CD4-positive, alpha-beta T cell treated with Interleukin-21 for 1 hour (primary cell): ENCODE measurements around the gene PDE4D.

ENCODE experiments used
- DNase-seq: peaks from one replicate; pipeline ENCODE4 v3.0.0-alpha.2; 2020

The PDE4D gene

DNA sequence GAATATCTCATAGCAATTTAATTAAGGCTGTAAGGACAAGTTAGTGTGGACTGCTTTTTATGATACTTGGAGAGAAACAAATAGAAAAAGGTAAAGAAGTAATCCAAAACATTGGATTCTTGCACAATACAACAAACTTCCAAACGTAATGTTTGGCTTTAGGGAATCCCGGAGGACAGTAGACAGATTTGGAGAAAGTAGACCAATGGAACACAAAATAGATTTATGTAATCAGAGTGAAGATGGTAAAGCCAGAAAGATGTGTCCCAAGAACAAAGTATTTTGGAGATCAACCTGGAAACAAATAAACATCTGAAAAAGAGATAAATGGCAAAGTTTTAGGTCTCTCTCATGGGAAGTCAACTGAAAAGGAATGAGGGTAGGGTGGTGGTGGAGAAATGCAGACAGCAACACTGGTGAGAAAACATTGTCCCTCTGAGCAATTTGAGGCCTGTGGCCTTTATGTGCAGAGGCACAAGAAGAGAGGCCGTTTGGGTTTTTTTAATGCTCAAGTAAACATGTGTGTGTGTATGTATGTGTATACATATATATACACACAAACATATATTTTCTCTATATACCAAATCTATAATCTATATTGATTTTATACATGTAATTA is 620.6 kb downstream of the PDE4D start:
- DNase-seq, result no peak

DNA sequence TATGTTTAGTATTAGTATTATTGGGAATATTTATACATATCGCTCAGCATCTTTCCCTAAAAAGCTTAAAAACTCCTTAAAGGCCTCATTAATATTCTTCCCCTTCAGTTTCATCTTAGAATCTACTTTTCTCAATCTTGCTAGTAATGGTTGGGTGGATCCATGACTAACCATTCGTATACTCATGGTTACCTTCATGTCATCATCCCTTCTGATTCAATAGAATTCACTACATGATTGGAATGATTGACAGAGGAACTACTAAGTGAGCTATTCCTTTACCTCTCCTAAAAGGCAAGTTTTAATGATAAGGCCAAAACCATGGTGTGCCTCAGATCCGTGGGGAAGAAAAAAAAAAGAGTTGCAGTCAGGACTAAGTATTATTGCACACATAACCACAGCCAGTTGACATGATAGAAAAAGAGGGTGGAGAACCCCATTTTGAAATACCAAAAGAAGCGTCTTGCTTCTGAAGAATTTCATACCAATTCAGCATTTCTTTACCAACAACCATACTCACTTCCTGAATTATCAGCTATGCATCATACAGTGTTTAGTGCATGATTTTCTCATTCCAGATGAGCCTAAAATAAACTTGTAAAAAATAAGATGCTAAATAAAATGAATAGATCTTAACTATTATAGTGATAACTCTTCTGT is 624.6 kb downstream of the PDE4D start:
- no peak for DNase-seq

DNA sequence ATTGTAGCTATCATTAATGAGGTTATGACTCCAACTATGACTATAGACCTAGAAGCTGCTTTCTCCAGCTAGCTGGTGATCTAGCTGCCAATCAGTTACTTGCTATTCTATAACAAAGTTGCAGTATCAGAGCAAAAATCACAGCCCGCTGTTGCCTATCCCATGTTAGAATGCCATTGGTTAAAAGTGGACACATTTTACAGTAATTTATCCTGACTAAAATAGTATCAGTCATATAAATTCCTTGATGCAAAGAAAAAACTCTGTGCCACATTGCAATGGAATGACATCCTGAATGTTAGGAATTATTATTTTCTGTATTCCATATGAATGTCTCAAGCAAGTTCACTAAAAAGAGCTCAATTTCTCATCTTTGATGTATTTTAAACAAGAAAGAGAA is 626.5 kb downstream of the PDE4D start:
- DNase-seq, result no peak

DNA sequence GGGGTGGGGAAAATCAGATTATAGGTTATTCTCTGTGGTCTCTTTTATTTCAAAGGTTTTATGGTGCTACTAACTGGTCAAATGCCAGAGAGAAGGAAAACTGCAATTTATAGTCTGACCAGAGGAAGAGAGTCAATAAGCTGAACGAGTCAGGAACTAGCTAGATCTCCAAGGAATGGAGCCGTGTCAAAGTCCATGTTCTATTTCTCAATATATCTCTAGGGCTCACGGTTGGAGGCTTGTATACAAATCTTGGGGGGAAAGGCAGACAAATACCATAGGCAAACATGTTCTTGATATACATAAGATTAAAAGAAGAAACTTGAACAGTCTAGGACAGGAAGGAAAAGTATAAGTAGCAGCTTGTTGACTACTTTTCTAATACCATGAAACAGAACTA is 627.1 kb downstream of the PDE4D start:
- DNase-seq, result no peak

- no peak for DNase-seq
Measured at GRCh38 chr5:59264639-59265245, 628.8 kb downstream of the PDE4D start.

DNA sequence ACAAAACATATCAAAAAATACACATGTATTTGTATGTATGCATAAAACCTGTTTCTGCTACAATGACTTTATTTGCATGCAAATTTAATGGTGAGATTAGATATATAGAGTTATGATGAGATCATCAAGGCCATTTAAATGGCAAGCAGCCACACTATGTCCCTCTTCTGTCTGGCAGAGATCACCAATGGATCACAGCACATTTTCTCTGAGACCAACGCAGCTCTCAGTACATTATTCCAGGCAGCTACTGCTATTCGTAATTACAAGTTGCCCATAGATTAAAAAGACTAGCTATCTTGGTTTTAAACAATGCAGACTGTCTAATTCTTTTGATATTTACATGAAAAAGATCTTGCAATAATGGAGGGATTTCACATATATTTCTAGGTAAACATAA is 629.5 kb downstream of the PDE4D start:
- no peak for DNase-seq

GRCh38 chr5:59261969-59262368 is 631.6 kb downstream of the PDE4D start:
- no peak for DNase-seq

DNA sequence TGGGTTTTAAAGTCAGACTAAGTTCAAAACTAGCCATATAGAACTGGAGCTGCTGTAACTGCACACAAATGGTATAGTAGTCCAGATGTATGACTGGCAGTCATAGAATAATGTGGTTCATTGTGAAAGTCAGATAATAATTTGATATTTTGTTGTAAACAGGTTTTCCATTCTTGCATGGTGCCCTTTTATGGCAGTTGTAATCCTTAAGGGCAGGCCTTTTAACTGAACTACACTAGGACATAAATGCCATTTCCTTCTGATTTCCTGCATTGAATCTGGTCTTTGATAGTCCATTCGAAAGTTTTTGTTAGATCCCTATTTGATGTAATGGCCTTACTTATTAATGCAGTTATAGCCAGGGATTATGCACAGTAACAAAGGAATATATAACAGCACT is 632.6 kb downstream of the PDE4D start:
- DNase-seq, result no peak

GRCh38 chr5:59260200-59260599 is 633.3 kb downstream of the PDE4D start:
- DNase-seq, result no peak

DNA sequence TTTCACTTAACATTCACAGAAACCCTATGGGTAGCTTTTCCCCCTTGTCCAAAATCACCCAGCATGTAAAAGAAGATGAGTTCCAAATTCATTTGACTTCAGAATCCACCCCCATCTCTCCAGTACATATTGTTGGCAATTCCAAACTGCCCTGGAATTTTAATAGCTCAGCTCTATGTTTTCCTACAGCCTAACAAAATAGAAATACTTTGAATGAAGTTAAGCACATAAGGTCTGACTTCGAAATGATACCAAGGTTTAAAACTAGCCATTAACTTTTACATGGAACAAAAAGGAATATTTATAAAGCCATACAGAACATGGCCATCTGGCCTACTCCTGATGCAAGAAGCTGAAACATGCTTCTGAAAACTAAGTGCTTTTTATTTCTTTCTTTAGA is 634.3 kb downstream of the PDE4D start:
- no peak for DNase-seq

DNA sequence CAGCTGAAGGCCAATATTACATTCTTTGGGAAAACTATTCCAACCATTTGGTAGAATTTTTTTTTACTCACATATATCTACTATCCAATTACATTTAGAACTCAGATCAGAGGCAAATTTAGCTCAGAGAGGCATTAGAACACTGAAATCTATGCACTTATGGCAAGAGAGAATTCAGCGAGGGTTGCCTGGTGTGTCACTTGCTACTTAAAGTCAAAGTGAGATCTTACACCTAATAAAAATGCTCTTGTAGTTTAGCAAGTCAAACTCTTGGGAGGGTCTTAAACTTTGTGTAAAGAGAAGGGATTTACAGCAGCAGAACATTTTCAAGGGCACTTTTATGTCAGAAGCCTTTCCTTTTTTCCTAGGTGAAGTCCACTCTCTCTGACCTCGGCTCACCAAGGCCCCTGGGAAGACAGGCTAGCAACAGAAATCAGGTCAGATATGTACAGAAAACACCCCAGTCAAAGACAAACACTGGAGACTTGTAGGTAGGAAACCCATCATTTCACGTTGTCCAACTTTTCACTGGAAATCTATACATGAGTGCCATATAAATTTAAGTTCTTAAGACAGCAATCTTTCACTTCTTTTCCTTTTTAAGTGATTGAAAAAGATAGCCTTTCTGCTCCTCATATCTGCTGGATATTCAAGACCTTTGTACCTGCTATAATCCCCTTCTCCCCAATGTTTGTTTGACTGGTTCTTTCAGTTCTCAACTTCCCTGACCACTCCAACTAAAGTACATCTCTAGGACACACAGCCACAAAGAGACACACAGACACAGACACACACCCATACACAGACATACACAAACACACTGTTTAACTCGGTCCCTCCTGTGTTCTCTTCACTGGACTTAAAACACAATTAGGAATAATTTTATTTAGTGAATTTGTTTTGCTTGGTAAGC is 635.8 kb downstream of the PDE4D start:
- DNase-seq, result no peak

DNA sequence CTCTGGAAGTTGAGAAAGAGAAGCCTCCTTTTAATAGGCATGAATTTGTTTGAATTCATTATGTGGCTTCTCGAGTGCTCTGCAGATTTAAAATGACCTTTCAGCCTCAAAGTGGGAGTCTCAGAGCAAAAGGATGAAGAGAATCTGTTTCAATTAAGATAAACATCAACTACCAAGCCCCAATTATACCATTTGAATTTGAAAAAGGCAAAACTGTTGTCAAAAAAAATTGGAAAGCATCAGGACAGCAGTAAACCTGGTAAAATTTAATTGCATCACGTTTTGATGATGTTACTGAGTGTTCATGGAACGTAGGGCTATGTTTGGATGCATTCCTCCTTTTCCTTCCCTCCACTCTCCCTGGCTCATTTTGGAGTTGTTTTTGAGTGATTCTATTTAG is 637.2 kb downstream of the PDE4D start:
- DNase-seq, result no peak

GRCh38 chr5:59254055-59254687 is 639.4 kb downstream of the PDE4D start:
- DNase-seq, result no peak

DNA sequence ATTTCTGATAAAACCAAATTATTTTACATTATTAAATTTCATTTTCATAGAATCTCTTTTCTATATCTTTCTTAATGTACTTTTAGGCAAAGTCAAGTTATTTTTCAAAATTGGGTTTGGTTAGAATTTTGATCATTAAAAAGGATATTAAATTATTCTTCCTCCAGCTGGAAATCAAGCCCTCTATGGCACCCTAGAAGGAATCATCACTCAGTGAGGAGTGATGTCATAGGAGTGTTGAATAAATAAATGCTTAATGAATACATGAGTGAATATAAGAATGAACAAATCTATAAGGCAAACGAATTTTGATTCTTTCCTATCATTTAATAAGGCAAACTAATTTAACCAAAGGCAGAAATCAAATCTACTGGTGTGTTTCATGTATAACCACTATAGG is 639.9 kb downstream of the PDE4D start:
- no peak for DNase-seq

GRCh38 chr5:59251627-59252026 is 641.9 kb downstream of the PDE4D start:
- DNase-seq, result no peak

GRCh38 chr5:59249726-59250125 is 643.8 kb downstream of the PDE4D start:
- DNase-seq, result no peak

DNA sequence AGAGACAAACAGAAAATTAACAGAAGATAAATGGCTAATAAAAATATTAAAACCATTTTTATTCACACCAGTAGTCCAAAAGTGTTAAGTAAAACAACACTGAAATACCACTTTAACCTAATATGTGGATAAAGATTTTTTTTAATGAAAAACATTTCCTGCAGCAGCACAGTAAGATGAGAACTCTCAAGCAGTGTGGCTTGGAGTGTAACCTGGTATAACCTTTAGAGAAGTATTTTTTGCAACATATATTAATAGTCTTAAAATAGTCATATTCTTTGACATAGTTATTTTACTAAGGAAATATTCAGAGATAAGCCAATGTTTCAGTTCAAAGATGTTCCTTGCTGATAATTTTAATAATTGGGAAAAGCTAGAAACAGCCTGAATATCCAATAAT is 644.4 kb downstream of the PDE4D start:
- DNase-seq, result no peak

GRCh38 chr5:59246882-59247281 is 646.6 kb downstream of the PDE4D start:
- DNase-seq, result no peak

DNA sequence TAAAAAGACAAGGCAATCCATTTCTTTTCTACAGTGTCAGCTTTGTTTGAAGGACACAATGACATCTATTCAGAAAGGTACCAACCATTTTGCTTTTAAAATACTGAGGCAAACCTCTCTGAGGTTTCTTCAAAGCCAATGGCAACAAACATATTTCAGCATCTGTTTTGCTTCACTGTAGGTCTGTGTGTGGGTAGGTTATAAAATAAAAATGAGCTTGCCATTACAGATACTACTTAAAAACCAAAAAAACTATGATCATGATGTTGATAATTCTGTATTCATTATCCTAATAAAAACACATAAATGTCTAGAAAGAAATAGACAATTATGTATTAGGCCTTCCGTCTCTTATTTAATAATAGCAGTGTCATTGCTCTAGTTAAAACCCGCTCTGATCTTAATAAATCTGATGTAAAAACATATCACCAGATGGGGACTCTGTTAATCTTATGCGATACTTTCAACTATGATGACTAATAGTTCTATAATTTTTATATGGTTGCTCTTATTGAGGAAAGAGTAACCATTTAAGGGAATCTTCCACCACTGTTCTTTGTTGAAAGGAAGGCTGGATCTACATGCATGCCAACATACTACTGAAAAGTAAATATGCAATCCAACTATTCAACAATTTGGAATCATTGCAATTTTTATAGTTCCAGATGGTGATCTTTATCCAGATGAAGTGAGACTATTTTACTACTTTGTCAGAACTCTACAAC is 647.2 kb downstream of the PDE4D start:
- DNase-seq, result no peak

- no peak for DNase-seq
Measured at GRCh38 chr5:59245198-59245597, 648.3 kb downstream of the PDE4D start.

DNA sequence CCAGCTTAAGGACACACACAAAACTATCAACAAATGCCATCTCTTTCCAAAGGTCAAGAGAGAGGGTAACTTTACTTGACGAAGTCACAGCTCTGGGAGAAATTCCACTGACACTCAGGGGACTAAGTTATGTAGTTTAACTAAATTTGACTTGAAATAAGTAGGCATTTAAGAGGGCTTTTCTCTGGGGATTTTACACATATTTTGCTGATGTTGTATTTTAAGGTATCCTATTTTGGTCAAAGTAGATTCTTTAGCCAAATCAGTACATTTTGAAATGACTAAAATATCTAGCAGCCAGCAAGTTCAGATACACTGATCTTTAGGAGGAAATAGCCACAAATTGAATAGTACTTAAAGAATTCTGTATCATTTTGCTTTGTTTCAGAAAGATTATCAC is 652.0 kb downstream of the PDE4D start:
- DNase-seq, result no peak

DNA sequence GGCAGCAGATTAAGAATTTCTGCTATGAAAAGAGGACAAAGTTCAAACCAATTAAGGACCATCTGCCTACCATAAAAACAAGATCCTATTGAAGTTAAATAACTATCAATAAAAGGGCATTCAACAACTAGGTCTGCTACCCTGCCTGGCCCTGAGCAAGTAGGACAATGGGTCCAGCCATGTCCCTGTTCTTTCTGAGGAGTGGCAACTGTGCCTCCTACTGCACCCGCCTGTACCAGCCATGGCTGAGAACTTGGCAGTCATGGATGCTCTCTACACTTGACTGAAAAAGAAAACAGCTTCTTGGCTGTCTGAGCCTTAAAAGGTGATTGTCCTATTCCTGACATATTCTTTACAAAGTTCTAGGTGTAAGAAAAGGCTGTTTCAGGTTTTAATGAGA is 652.4 kb downstream of the PDE4D start:
- no peak for DNase-seq
